NCI-H526 (cell line): ENCODE results near the gene MRPL52.
"Not testable (repeated sequence)": the region's sequence is repeated elsewhere in the genome, so short reads cannot be mapped to it uniquely, and the experiment has no call there.

Experiments
- DNase-seq, 2 experiments: peaks; one replicate each; lab custom pipeline; 2025; lab: John Stamatoyannopoulos, UW

The MRPL52 gene

DNA sequence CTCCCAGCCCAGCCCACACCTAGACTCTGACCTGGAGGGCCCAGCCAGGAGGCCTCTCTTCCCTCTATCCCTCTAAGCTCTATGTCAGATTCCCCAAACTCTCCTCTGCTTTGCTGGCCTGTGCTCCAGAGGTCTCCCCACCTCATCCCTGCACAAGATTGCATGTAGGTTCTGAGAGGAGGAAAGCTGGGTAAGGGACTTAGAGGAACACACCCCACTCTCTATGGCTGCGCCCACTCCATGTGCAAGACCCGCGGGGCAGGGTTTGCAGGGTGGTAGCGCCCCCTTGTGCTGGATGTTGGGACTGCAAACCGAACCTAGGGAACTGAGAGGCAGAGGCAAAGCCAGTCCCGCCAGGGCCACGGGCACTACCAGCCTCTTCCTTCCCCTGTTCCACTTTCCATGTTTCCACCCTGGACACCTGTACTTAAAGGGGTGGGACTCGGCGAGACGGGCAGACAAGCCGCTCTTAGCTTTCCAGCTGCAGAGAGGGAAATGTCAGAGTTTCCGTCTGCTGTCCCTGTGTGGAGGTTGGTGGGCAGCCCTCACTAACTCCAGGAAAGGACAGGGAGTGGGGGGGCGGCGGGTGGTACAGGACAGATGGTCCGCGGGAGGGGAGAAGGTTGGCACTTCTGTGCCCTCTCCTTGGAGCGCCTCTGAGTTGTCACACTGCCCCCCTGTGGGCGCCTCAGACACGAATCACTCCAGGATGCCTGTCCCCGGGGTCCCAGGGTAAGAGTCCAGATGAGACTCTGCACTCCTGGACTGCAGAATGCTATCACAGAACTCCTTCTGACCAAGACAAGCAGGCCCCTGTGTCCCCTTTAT is 23.5 kb downstream of the MRPL52 start:
- DNase-seq, result peak; percentile 51 to 90

DNA sequence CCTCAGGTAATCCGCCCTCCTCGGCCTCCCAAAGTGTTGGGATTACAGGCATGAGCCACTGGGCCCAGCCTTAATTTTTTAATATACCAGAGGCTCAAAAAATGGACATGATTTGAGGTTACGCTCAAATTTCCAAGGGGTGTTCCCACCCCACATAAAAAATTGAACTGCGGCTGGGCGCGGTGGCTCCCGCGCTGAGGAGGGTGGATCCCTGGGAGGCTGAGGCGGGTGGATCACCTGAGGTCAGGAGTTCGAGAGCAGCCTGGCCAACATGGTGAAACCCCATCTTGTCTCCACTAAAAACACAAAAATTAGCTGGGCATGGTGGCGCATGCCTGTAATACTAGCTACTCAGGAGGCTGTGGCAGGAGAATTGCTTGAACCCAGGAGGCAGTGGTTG is 24.6 kb downstream of the MRPL52 start:
- not testable (repeated sequence) for DNase-seq

- DNase-seq, result no peak
These were observed 25.5 kb downstream of the MRPL52 start for GRCh38 chr14:22854963-22855724.

DNA sequence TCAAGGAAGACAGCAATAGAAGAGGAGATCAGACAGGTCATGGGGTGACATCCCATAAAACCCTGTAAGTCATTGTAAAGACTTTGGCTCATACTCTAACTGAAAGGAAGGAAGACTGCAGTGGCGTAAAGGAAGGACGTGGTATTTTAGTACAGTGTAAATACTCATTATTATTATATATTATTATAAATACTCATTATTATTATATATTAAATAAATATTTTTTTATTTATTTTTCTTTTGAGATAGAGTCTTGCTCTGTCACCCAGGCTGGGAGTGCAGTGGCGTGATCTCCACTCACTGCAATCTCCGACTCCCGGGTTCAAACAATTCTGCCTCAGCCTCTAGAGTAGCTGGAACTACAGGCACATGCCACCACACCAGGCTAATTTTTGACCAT is 26.7 kb downstream of the MRPL52 start:
- no peak for DNase-seq

GRCh38 chr14:22860377-22860776 is 30.7 kb downstream of the MRPL52 start:
- DNase-seq, result not testable (repeated sequence)

DNA sequence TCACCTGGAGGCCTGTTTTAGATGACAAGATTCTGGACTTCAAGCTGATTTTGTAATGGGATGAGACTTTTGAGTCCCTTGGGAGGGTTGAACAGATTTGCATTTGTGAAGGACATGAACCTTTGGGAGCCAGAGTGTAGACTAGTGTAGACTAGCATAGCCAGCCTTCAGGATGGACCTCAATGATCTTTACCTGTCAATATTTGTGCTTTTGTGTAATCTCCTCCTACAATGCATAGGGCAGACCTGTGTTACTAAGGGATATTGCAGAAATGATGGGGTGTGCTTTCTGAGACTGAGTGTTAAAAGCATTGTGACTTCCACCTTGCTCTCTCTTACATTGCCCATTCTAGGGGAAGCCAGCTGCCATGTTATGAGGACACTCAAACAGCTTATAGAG is 32.0 kb downstream of the MRPL52 start:
- no peak for DNase-seq

- no peak for DNase-seq
These were observed 35.3 kb downstream of the MRPL52 start for GRCh38 chr14:22864979-22865378.

DNA sequence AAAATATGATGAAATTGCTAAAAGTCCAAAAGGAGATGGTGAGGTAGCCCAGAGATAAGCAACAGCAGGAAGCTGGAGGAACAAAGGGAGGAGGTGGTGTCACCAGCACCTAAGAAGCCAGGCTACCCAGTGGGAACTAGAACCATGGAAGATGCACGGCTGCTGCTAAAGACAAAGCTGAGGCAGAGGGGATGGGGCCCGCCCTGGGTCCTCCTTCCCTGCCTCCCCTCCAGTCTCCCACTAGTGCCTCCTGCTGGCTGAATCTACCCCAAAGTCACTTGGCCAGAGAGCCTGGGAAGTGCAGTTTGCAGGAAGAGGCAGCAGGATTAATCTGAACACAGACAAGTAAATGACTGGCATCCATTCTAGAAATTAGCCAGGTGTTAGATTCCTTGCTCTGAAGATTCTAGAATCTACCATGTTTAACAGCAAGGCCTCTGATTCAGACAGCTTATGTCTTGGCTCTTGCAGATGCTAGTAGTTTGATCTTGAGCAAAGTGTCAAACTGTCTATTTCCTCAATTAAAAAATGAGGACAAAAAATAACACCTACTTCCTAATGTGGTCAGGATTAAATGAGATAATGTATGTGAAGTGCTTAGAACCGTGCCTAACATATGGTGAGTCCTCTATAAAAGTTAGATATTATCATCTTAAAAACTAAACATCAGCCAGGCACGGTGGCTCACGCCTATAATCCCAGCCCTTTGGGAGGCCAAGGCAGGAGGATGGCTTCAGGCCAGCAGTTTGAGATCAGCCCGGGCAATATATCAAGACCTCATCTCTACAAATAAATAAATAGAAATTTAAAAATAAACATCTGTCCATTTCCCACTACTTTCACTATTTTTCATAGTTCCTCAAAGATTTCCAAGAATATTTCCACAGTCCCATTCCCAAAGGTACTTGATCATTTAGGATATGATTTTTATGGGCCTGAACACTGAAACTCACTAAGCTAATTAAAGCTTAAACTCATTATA is 36.0 kb downstream of the MRPL52 start:
- no peak for DNase-seq

DNA sequence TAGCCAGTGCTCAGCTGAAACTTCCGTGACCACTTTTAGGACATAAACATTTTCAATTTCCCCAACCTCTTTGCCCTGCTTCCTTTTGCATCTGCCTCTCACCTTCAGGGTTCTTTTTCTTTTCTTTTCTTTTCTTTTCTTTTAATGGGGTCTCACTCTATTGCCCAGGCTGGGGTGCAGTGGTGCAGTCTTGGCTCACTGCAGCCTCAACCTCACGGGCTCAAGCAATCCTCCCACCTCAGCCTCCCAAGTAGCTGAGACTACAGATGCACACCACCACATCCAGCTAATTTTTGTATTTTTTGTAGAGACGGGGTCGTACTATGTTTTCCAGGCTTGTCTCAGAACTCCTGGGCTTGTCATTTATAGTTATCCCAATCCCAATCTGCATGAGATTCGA is 37.2 kb downstream of the MRPL52 start:
- DNase-seq, result no peak

- no peak for DNase-seq
These were observed 41.1 kb downstream of the MRPL52 start for GRCh38 chr14:22870811-22871223.

DNA sequence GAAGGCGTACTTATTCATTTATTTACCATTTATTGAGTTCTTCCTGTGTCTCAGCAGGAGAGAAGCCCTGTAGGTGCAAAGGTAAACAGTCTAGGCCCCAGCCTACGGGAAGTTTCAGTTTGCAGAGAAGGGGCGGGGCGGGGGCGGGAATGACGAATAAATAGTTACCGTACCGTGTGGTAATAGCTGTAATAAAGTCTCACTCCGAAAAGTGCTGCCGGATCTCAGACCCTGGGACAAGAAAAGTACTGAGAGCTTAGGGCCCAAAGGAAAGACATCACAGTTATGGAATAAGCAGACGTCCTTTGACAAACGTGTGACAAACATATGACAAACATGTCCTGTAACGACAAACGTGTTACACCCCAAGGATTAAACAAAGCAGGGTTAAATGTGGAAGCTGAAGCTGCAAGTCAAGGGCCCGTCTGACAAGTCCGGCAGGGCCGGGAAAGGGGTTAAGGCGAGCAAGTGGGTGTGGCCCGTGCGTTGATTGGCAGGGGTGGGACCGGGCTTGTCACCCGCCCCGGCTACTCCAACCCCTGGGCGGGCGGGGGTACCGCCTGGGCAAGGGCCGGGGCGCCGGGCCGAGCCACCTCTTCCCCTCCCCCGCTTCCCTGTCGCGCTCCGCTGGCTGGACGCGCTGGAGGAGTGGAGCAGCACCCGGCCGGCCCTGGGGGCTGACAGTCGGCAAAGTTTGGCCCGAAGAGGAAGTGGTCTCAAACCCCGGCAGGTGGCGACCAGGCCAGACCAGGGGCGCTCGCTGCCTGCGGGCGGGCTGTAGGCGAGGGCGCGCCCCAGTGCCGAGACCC is 41.7 kb downstream of the MRPL52 start, which contains the start of gene LRP10:
Gene LRP10, plus strand, starts transcription at position 517 of the 809 bp plus-strand sequence. CDS start 564 bp downstream, outside the sequence.
- DNase-seq, result peak; percentile 87 to 96

GRCh38 chr14:22872033-22872832 is 42.5 kb downstream of the MRPL52 start:
- peak; percentile 69 to 90 for DNase-seq

DNA sequence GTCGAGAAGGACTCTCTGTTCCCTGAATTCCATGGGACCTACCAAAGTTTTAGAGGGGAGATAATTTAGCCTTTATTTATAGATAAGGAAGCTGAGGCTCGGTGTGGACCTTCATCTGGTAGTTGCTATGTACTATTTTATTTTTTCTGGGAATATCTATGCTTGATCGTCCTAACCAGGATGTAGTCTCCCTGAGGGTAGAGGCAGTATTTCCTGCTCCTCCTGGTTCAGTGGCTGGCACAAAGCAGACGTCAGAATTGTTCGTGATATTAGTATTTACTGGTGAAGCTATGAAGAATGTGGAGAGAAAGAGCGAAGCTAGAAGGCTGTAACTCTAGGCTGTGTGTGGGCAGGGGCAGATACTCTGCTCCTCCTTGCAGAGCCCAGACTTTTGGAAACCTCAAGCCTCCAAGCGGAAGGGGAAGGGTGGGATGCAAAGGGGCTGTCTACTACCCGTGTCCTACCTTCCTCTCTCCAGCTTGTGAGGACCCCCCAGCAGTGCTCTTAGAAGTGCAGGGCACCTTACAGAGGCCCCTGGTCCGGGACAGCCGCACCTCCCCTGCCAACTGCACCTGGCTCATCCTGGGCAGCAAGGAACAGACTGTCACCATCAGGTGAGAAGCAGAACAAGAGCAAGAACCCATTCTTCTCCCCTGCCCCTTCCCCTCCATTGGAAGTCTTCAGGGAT is 43.3 kb downstream of the MRPL52 start:
- DNase-seq, result no peak

DNA sequence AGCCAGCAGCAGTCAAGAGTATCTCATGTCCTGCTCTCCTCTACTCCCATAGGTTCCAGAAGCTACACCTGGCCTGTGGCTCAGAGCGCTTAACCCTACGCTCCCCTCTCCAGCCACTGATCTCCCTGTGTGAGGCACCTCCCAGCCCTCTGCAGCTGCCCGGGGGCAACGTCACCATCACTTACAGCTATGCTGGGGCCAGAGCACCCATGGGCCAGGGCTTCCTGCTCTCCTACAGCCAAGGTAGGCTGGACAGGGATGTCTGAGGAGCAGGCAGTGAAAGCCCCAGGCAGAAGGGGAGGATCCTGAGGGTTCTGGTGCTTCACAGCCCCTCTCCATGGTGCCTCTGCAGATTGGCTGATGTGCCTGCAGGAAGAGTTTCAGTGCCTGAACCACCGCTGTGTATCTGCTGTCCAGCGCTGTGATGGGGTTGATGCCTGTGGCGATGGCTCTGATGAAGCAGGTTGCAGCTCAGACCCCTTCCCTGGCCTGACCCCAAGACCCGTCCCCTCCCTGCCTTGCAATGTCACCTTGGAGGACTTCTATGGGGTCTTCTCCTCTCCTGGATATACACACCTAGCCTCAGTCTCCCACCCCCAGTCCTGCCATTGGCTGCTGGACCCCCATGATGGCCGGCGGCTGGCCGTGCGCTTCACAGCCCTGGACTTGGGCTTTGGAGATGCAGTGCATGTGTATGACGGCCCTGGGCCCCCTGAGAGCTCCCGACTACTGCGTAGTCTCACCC is 45.5 kb downstream of the MRPL52 start:
- no peak for DNase-seq

GRCh38 chr14:22875748-22876319 is 46.1 kb downstream of the MRPL52 start:
- no peak for DNase-seq

- no peak for DNase-seq
These were observed 47.4 kb downstream of the MRPL52 start for GRCh38 chr14:22877000-22877501.

GRCh38 chr14:22878271-22879246 is 48.9 kb downstream of the MRPL52 start:
- no peak for DNase-seq
